Fibroblast of villous mesenchyme (primary cell): ENCODE data around the gene SFXN5. TPM values are rescaled to one million over a fixed set of nuclear protein-coding genes. Genes with fewer than 3 reads are reported as not detected.
A peak's percentile ranks its signal among the peaks of the same experiment; 100 is the strongest.

Experiments used
- DNase-seq: peaks from one replicate; pipeline ENCODE4 v3.0.0-alpha.2; 2010; ENCODE audit warnings: low read depth
- H3K4me3 ChIP-seq: 2 replicates; pipeline ENCODE4 v1.5.1; 2011; ENCODE audit warnings: low read depth, mild to moderate bottlenecking, low read length
- CTCF ChIP-seq: IDR thresholded peaks from 2 replicates; pipeline ENCODE4 v1.5.1; 2012; ENCODE audit warnings: low read depth, mild to moderate bottlenecking, low read length; ENCODE audit not compliant: insufficient read depth
- total RNA-seq: library from RNA; depleted of rRNA; stranded (reverse); fragments of >200 nt; gene quantifications from 2 replicates; pipeline ENCODE4 v1.2.3, GENCODE V29; 2012

SFXN5 gene
- total RNA-seq, 1 donor: 12.1 TPM

GRCh38 chr2:72895759-72896281, 175.7 kb downstream of the SFXN5 start:
- no peak overlapping the region for H3K4me3 ChIP-seq
- no peak for TF ChIP-seq CTCF
- peak; percentile 22 for DNase-seq

DNA sequence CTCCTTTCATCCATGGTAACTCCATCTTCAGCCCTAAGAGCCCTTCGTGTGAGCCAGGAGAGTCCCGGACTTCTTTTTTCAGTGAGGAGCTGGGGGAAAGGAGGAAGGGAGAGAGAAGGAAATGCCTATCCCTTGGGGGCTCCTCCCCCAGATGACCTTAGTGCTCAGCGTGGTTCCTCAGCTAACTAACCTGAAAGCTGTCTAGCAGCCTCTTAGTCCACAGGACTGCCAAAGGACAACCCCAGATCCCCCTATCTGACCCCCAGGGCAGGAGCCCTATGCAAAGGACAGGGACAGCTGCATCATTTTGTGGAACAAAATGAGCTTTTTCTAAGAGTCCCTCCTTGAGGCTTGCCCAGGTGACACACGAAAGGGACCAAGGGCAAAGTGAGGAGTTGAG, 176.4 kb downstream of the SFXN5 start:
- H3K4me3 ChIP-seq: no peak overlapping the region
- DNase-seq: no peak
- TF ChIP-seq CTCF: no peak

GRCh38 chr2:72894514-72894913, 177.0 kb downstream of the SFXN5 start:
- no peak overlapping the region for H3K4me3 ChIP-seq
- TF ChIP-seq CTCF: no peak
- no peak for DNase-seq

DNA sequence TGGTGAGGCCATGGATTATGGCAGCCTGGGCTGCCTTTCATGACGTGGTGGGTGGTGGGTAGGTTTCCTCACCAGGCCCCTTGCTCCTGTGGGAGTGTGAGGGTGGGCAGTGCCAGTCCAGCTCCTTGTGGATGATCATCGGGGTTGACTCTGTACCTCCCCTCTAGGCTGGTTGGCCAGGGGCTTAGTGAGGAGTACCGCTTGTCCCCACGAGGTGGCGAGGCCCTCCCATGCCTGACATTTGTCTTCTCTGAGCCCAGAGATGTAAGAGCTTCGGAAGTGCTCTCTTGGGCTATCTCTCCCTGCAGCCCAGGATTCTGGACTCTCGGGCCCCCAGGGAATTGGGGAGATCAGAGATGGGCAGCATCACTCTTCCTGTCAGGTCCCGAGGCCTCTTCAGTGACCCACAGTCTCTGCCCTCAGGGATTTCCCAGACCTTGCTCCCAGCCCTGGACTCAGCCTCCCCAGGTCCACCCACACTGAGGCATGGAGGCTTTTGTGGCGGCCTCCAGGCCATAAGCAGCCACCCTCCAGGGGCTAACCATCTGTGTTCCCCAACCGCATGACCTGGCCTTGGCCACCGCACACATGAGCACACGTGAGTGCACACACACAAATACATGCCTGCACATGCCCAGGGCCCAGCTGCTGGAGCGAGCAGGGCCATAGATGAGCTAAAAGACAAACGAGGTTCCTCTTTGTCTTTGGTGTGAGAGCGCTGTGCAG, 177.8 kb downstream of the SFXN5 start:
- DNase-seq: peak; percentile 60
- no peak overlapping the region for H3K4me3 ChIP-seq
- TF ChIP-seq CTCF: peak; percentile 77

DNA sequence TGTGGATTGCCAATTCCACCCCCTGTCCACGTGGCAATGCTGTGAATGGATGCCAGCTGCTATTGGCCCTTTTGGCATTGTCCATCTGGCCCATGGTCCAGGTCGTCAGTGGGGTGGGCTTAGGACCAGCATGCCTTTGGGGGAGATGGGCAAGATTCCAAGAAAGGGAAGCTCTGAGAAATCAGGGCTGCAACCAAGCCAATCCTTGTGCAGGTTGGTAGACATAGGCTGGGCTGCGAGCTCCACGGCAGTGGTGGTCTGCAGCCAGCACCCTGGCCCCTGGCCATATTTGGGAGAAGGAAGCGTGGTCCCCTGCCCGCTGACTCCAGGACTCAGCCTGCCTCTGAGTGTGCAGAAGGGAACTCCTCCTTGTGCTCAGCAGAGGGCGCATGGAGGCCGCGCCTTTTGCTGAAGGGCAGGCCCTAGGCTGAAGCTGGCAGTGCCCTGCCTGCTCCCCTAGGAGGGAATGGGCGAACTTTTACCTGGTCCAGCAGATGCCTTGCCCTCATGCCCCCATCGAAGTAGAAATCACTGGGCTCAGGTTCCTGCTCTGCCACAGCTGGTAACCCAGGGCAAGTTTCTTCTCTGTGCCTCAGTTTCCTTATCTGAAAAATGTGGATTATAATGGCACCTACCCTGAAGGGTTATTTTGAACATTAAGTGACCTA, 178.9 kb downstream of the SFXN5 start:
- peak; percentile 64 for DNase-seq
- H3K4me3 ChIP-seq: no peak overlapping the region
- TF ChIP-seq CTCF: peak; percentile 83

Other genes with a start within 250 kb of the SFXN5 start
- gene EXOC6B, start 245.7 kb downstream of the SFXN5 start, total RNA-seq: 27.4 and 40.2 TPM in 2 replicates
- 17.7 and 22.0 TPM in 2 replicates for gene SPR, start 184.3 kb downstream of the SFXN5 start, total RNA-seq
- not detected in 2 replicates for gene EMX1, start 154.2 kb downstream of the SFXN5 start, total RNA-seq
- 31.5 and 37.7 TPM in 2 replicates for gene RAB11FIP5, start 41.2 kb upstream of the SFXN5 start, total RNA-seq
- gene NOTO, start 130.9 kb upstream of the SFXN5 start, total RNA-seq: not detected in 2 replicates
- gene SMYD5, start 142.5 kb upstream of the SFXN5 start, total RNA-seq: 20.7 and 20.9 TPM in 2 replicates
- 14.2 and 18.1 TPM in 2 replicates for gene PRADC1, start 161.5 kb upstream of the SFXN5 start, total RNA-seq
- gene CCT7, start 162.6 kb upstream of the SFXN5 start, total RNA-seq: 247 and 330 TPM in 2 replicates
- 1.3 and 1.6 TPM in 2 replicates for gene FBXO41, start 212.8 kb upstream of the SFXN5 start, total RNA-seq
- gene EGR4, start 221.8 kb upstream of the SFXN5 start, total RNA-seq: not detected in 2 replicates